GM19372 (cell line): ENCODE data around the gene LPIN1.

Source experiments
- ATAC-seq: cut with Tn5 transposase; IDR thresholded peaks from one replicate; pipeline ENCODE4 v1.9.1; 2021; ENCODE audit warnings: mild to moderate bottlenecking, low read depth, moderate library complexity; ENCODE audit not compliant: unreplicated experiment

The LPIN1 gene

GRCh38 chr2:11861044-11861443 lies 114.6 kb downstream of the LPIN1 start:
- ATAC-seq: no peak

GRCh38 chr2:11862049-11862448 lies 115.6 kb downstream of the LPIN1 start:
- ATAC-seq: no peak

DNA sequence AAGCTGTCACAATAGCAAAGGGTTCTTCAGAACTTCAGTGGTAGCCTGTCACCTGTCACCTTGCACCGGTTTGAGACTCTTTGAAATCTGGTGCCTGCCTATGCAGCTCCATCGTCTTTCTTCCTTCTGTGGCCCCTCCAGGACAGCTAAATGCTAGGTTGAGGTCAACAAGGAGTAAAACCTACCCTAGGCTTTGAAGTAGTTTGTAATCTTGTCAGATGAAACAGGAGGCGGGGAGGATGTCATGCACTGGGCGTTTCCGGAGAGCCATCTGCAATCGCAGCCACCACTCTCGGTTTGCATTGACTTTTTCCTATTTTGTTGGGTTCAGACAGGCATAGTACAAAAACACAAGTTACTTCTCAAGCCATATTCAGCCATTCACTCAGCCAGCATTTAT lies 116.7 kb downstream of the LPIN1 start:
- peak; percentile 50 for ATAC-seq

DNA sequence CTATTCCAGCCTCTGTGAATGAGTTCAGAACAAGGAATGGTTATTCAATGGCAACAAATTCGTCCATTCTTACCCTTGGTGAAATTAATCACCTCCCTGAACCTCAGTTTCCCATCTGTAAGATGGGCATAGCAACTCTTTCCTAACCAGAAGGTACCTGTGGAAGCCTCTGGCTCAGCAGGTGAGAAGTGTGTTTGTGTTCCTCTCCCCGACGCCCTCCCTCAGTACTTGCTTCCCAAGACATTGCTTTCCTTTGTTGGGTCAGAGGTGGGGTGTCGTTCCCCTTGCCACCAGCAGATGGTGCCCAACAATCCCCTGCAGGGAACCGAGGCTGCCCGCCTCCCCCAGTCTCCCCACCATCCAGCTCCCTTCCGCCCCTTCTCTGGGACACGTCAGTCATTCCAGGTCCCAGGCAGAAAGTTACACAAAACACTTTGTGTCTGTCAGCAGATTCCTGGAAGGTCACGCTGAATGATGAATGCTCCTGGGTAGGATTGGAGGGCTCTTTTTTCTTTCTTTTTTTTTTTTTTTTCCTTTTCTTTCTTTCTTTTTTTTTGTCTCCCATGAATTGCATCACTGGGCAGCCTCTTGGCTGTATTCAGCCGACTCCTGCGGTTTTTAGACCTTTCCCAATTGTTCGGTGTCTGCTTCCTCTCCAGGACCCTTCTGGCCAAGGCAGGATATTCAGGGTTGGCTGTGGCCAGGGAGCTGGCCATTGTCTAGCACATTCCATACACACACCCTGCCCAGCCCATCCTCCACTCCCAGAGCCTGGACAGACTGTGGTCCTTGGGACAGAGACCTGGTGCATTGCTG lies 117.3 kb downstream of the LPIN1 start:
- ATAC-seq: peak; percentile 53

DNA sequence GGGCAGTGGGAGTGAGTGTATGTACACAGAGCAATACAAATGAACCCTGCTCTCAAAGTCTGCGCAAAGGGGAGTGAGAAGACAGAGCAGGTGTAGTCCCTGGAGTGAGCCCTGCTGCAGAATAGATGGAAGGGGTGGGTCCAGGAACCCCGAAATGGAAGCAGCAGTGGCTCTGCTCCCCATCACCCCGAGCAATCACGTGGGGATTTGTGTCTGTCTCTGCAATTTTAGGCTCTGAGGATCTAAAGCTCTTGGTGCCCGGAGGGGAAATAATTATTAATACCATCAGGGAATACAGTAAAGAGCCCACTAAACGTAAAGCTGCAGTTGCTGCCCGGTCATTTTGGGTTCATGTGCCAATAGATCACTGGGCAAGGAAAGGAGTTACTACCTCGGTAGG lies 118.3 kb downstream of the LPIN1 start:
- ATAC-seq: no peak

GRCh38 chr2:11865378-11865777 lies 118.9 kb downstream of the LPIN1 start:
- no peak for ATAC-seq

- ATAC-seq: no peak
Observed at GRCh38 chr2:11865805-11866204, 119.4 kb downstream of the LPIN1 start.

DNA sequence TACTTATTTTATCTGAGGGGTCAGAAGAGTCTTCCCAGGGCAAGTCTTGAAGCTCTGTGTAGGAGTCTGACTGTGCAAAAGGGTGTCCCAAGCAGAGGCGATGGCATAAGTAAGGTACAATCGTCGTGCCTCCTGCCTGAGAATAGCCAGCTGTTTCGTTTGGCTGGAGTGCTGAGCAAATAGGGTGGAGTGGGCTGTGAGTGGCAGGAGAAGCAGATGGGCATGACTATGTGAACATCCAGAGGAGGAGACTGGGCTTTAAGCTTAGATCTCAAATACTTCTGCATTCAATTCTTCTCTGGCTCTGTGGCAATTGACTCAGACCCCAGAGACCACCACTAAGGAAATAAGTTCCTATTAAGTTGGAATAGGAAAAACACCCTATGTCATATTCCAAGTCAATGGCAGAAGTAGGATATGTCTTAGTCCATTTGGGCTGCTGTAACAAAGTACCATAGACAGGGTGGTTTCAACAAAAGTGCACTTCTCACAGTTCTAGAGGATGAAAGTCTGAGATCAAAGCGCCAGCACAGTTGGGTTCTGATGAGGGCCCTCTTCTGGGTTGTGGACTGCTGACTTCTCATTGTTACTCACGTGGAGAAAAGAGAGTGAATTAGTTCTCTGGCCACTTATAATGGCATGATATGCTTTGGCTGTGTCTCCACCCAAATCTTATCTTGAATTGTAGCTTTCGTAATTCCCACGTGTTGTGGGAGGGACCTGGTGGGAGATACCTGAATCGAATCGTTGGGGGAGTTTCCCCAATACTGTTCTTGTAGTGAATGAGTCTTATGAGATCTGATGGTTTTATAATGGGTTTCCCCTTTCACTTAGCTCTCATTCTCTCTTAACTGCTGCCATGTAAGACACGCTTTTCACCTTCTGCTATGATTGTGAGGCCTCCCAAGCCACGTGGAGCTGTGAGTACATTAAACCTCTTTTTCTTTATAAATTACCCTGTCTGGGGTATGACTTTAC lies 120.2 kb downstream of the LPIN1 start:
- no peak for ATAC-seq

DNA sequence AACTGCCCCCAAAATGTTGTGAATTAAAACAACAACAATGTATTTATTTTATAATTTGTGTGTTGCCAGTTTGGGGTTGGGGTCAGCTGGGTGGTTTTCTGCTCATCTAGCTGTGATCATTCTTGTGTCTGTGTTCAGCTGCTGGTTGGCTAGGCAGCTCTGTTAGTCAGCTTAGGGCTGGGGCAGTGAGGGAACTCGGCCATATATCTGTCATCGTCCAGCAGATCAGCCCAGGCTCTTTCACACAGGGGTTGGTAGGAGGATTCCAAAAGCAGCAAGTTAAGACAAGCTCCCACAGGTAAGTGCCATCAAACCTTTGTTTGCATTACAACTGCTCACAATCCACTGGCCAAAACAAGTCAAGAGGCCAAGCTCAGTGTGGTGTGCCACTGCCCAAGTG lies 121.5 kb downstream of the LPIN1 start:
- no peak for ATAC-seq

GRCh38 chr2:11869391-11869991 lies 123.1 kb downstream of the LPIN1 start:
- ATAC-seq: no peak

GRCh38 chr2:11870064-11870463 lies 123.6 kb downstream of the LPIN1 start:
- no peak for ATAC-seq

DNA sequence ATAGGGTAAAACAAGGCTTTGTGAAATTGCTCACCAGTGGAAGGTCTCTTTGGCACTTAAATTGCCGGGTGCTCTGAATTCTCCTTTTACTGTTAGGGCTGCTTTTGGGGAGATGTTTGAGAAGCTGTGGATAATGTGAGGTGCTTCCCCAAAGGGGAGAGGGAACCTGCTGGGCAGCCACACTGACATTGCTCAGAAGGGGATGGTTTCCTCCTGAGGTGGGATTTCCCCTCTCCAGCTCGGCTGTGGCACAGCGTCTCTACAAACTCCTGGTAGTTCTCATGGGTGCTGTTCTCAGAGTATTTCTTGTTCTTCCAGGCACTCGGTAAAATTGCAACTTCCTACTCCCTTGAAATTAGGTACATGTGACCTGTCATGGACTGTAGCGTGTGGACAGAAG lies 124.2 kb downstream of the LPIN1 start:
- no peak for ATAC-seq

- ATAC-seq: no peak
Observed at GRCh38 chr2:11871421-11871820, 125.0 kb downstream of the LPIN1 start.

GRCh38 chr2:11872247-11872947 lies 126.0 kb downstream of the LPIN1 start:
- no peak for ATAC-seq

DNA sequence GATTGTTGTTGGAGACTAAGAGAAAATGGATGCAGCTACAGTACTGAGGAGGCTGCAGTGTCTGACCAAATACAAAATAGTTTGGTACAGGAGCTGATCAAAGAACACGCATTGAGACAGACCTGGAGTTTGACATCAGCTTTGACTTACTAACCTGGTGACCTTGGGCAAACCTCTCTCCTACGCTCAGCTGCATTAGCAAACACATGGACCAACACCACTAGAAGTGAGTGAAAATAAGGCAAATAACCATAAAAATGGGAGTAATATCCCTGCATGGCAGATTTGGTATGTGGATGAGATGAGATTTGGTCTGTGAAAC lies 126.5 kb downstream of the LPIN1 start:
- no peak for ATAC-seq

DNA sequence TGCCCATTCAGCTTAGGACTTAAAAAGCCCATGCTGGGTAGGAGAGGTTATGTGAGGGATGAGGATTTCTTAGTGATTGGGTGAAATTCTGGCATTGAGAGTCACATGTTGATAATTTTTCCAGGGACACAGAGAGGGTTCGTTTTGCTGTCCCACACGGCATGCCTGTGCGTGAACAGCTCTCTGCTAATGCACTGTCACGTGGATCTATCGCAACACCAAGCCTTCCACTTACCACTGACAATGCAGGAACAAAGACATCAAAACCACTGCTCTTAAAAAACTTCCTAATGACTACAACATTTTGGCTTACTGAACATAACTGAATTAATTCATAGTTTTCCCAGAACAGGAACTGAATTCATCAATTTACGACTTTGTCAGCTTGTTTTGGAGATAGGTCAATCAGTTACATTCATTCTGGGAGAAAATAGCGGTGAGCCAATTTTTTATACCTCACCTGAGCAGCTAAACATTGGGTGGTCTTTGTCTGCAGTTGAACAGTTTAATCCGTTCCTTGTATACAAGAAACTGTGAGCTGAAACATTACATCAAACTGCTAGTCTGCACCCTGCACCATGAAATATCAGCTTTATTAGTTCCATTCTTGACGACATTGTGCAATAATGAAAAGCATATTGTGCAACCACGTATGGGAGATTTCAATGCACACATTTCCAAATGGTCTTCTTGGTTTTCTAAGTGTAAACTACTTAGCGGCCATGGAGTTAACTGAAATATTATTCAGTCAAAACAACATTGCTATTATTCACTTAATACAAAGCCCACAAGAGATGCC lies 127.1 kb downstream of the LPIN1 start:
- no peak for ATAC-seq

DNA sequence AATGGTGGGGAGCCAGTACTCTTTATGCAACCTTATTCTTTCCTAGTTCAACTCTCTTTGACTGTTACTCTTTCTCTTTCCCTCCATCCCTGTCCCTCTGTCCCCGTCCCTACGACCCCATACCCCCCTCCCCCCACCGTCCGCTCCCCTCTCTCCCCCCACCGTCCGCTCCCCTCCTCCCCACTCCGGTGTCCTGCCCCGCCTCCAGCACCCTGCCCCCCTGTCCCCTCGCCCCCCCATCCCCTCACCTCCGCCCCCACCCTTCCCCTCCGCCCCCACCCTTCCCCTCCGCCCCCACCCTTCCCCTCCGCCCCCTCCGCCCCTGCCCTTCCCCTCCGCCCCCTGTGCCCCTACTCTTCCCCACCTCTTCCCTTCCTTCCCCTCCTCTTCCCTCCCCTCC lies 128.4 kb downstream of the LPIN1 start:
- no peak for ATAC-seq

GRCh38 chr2:11875481-11875880 lies 129.0 kb downstream of the LPIN1 start:
- ATAC-seq: no peak

GRCh38 chr2:11876436-11876835 lies 130.0 kb downstream of the LPIN1 start:
- no peak for ATAC-seq

GRCh38 chr2:11876889-11877288 lies 130.5 kb downstream of the LPIN1 start:
- no peak for ATAC-seq
